ENCODE results near the gene DNAJB4.
"Not testable (repeated sequence)": the region's sequence is repeated elsewhere in the genome, so short reads cannot be mapped to it uniquely, and the experiment has no call there.

Gene DNAJB4

DNA sequence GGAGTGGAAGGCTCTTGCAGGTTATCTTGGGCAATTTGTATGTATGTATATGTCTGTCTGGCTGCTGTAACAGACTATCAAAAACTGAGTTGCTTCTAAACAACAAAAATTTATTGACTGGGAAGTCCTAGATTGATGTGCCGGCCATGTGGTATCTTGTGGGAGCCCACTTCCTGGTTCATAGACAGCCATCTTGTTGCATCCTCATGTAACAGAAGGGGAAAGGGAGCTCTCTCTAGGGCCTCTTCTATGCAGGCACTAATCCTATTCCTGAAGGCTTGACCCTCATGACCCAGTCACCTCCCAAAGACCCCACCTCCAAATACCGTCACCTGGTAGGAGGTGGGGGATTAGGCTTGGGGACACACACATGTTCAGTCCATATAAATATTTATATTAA, 50.2 kb downstream of the DNAJB4 start:
- Histone ChIP-seq H3K9ac (ENCODE audit: low read length) (no peak overlapping the region), H3K4me1 (ENCODE audit: control insufficient read depth, insufficient read depth, low read length) (peaks cover 5% of the 10 kb centered on the region), H3K36me3 (ENCODE audit: control insufficient read depth, insufficient read depth, low read length) (no peaks in the 10 kb centered on the region), H3K9me3 (ENCODE audit: control insufficient read depth, low read length) (no peaks in the 10 kb centered on the region), H3K4me3 (ENCODE audit: low read length) (no peak overlapping the region), H3K27me3 (ENCODE audit: control insufficient read depth, insufficient read depth, low read length) (no peaks in the 10 kb centered on the region)

DNA sequence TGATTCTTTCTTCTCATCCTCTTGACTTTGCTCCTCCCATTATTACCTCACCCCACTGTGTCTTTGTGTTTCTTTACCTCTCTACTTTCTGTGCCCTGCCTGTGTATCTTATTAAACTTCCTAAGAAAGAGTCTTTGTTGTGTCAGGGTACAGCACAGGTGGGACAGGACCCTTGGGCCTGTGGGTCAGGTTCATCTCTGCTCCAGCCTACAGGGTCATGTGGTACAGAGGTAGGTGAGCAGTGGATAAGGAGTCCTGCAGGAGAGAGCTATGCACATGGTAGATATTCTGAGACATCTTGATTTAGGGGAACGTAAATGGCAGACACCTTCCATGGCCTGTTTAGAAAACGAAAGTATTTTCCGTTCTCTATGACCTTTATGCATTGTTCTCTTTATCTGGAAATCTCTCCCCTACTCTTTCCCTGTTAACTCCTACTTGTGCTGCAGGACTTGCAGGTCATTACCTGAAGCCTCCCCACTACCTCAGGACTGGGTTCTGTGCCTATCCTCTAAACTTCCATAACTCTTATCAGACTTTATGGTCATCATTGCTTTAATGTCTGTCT, 50.9 kb downstream of the DNAJB4 start:
- H3K27me3 ChIP-seq (ENCODE audit: control insufficient read depth, insufficient read depth, low read length) = no peaks in the 10 kb centered on the region
- peaks cover 5% of the 10 kb centered on the region for H3K4me1 ChIP-seq (ENCODE audit: control insufficient read depth, insufficient read depth, low read length)
- no peak overlapping the region for H3K4me3 ChIP-seq (ENCODE audit: low read length)
- no peaks in the 10 kb centered on the region for H3K9me3 ChIP-seq (ENCODE audit: control insufficient read depth, low read length)
- no peak overlapping the region for H3K9ac ChIP-seq (ENCODE audit: low read length)
- no peaks in the 10 kb centered on the region for H3K36me3 ChIP-seq (ENCODE audit: control insufficient read depth, insufficient read depth, low read length)

DNA sequence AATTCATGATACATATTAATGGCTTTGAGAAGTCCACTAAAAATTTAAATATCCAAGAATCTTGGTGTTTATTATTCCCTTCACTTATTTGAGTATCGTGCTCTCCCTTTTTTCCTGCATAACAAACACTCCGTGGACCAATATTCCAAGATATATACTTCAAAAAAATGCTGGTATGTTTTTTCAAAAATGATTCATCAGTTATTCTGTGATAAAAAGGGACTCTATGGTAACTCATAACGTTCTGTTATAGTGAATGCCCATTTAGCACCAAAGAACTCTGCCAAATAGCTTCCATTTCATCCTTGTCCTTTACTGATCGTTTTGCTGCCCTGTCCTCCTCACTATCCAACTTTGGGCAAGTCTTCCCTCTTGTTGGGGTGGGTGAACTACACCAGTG, 53.9 kb downstream of the DNAJB4 start:
- H3K9ac ChIP-seq (ENCODE audit: low read length) = no peak overlapping the region
- no peaks in the 10 kb centered on the region for H3K36me3 ChIP-seq (ENCODE audit: control insufficient read depth, insufficient read depth, low read length)
- no peaks in the 10 kb centered on the region for H3K27me3 ChIP-seq (ENCODE audit: control insufficient read depth, insufficient read depth, low read length)
- peaks cover 5% of the 10 kb centered on the region for H3K4me1 ChIP-seq (ENCODE audit: control insufficient read depth, insufficient read depth, low read length)
- H3K4me3 ChIP-seq (ENCODE audit: low read length) = no peak overlapping the region
- no peaks in the 10 kb centered on the region for H3K9me3 ChIP-seq (ENCODE audit: control insufficient read depth, low read length)

DNA sequence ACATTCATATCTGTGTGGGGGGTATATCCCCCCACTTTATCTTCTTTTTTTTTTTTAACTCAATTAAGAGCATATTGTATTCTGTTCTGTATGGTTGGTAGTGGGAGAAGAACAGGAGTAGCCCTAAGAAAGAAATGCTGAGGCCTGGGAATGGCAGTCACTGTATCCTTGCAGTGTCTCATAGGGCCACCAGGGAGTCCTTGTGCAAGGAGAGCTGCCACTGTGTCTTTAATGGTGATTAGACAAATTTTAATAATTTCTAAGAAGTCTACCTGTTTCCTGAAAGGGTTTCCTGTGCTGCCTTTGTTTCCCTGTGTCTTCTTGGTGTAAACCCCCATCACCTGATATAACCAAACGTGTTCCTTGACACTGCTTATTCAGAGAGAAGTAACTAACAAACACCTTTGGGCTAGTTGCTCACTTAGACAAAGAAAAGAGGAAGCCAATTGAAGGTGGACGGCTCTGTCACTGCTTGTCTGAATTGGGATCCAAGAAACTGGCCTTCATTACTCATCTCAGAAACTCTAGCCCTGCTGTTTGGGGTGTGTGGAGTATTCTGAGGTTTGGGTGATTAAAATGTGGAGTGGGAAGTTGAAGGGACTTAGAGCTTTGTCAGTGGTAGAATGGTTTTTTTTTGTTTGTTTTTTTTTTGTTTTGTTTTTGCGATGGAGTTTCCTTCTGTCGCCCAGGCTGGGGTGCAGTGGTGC, 56.3 kb downstream of the DNAJB4 start:
- no peaks in the 10 kb centered on the region for H3K27me3 ChIP-seq (ENCODE audit: control insufficient read depth, insufficient read depth, low read length)
- H3K9me3 ChIP-seq (ENCODE audit: control insufficient read depth, low read length) = no peaks in the 10 kb centered on the region
- no peaks in the 10 kb centered on the region for H3K4me1 ChIP-seq (ENCODE audit: control insufficient read depth, insufficient read depth, low read length)
- H3K4me3 ChIP-seq (ENCODE audit: low read length) = no peak overlapping the region
- H3K9ac ChIP-seq (ENCODE audit: low read length) = no peak overlapping the region
- no peaks in the 10 kb centered on the region for H3K36me3 ChIP-seq (ENCODE audit: control insufficient read depth, insufficient read depth, low read length)

DNA sequence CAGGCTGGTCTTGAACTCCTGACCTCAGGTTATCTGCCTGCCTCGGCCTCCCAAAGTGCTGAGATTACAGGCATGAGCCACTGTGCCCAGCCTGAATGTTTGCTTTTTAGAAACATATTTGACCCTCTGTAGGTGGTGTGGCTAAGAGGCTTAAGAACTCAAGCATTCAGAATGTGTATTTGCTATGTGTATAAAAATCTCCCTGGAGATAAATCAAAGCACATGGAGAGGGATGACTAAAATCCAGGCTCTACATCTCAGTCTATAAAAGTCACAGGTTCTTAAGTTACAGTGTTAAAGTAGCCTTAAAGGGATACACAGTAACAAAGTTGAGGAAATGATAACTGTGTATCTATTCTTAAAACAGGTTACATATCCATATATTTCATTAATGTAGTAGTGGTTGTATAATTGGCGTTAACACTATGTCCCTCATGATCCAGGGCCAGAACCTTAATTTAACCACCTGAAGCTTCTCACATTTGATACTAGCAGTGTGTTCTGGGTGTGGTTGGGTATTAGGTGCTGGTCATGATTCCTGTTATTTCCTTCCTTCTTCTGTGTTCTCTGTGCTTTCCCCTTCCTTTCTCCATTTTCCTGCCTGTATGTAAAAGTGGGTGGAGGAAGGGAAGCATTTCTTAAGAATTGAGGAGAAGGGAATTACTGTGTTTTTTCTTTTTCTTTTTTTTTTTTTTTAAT, 57.2 kb downstream of the DNAJB4 start:
- Histone ChIP-seq H3K27me3 (ENCODE audit: control insufficient read depth, insufficient read depth, low read length) (no peaks in the 10 kb centered on the region), H3K9ac (ENCODE audit: low read length) (no peak overlapping the region), H3K9me3 (ENCODE audit: control insufficient read depth, low read length) (no peaks in the 10 kb centered on the region), H3K36me3 (ENCODE audit: control insufficient read depth, insufficient read depth, low read length) (no peaks in the 10 kb centered on the region), H3K4me3 (ENCODE audit: low read length) (no peak overlapping the region), H3K4me1 (ENCODE audit: control insufficient read depth, insufficient read depth, low read length) (no peaks in the 10 kb centered on the region)

DNA sequence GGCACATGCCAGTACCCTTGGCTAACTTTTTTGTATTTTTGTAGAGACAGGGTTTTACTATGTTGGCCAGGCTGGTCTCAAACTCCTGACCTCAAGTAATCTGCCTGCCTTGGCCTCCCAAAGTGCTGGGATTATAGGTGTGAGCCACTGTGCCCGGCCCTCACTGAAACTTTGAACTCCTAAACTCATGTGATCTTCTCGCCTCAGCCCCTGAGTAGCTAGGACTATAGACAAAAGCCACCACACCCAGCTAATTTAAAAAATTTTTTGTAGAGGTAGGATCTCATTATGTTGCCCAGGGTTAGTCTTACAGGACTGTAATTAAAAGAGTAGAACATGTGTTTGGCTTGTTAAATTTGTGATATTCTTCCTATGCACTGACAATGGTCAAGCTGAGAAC, 60.1 kb downstream of the DNAJB4 start:
- not testable (repeated sequence) for H3K9ac ChIP-seq (ENCODE audit: low read length); H3K4me1 ChIP-seq (ENCODE audit: control insufficient read depth, insufficient read depth, low read length)

More for the DNA sequence above, 60.1 kb downstream of the DNAJB4 start:
- H3K27me3 ChIP-seq (ENCODE audit: control insufficient read depth, insufficient read depth, low read length); H3K36me3 ChIP-seq (ENCODE audit: control insufficient read depth, insufficient read depth, low read length); H3K4me3 ChIP-seq (ENCODE audit: low read length); H3K9me3 ChIP-seq (ENCODE audit: control insufficient read depth, low read length): not testable (repeated sequence)
